Lower lobe of right lung (tissue), 2 donors: ENCODE measurements around the gene ANKRD63. TPM values are rescaled to one million over a fixed set of nuclear protein-coding genes. Genes with fewer than 3 reads are reported as not detected.

Source experiments
- ATAC-seq, 2 donors: fragments of 200-7000 bp; cut with Tn5 transposase; one replicate each; pipeline ENCODE4 v1.9.1; 2020 to 2022; ENCODE audit warnings: mild to moderate bottlenecking in 2 of 2, moderate library complexity in 2 of 2
- DNase-seq: peaks from one replicate; pipeline ENCODE4 v3.0.0-alpha.2; 2020
- H3K27ac ChIP-seq: fragments of 200-600 bp; one replicate; pipeline ENCODE4 v1.8.0; 2022
- H3K27me3 ChIP-seq: fragments of 200-600 bp; one replicate; pipeline ENCODE4 v1.8.0; 2022; ENCODE audit warnings: low read depth
- H3K36me3 ChIP-seq: fragments of 200-600 bp; one replicate; pipeline ENCODE4 v1.8.0; 2022; ENCODE audit warnings: mild to moderate bottlenecking
- H3K4me1 ChIP-seq: fragments of 200-600 bp; one replicate; pipeline ENCODE4 v1.8.0; 2022
- H3K4me3 ChIP-seq: fragments of 200-600 bp; one replicate; pipeline ENCODE4 v1.8.0; 2022; ENCODE audit warnings: mild to moderate bottlenecking
- H3K9me3 ChIP-seq: fragments of 200-600 bp; one replicate; pipeline ENCODE4 v1.8.0; 2022
- CTCF ChIP-seq: fragments of 200-600 bp; IDR thresholded peaks from one replicate; pipeline ENCODE4 v1.8.0; 2022; ENCODE audit warnings: antibody characterized with exemption, mild to moderate bottlenecking
- intact Hi-C: fragments of 100-400 bp; cut with DNase I; formaldehyde crosslinking; loops from one replicate; pipeline ENCODE4 v1.11.0; 2022
- total RNA-seq: library from RNA; stranded (reverse); fragmentation: NEBNext Ultra II Directional; extraction: Animal tissue kit (Norgen Biotek cat#: 25700); gene quantifications from one replicate; pipeline ENCODE4 v1.2.1, GENCODE V29; 2021
- donor health status: DM: no; HTN: yes; CAD: no; lungs with severe emphysema.

ANKRD63 gene
- total RNA-seq, 1 donor from 2014 or later: not detected

DNA sequence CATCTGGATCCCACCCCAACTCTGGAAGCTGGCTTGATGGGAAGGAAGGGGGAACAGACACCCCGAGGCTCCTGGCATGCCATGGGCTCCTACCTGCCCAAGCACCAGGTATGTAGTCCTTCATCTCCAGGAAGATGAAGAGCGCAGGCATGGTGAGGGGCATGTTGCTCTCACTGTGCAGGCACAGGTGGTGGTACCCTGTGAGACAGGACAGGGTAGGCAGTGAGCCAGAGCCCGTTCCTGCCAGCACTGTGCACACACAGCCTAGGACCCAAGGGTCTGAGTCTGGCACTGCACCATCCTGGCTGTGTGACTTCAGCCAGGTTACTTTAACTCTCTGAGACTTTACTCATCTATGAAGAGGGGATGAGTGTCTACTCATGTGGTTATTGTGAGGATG, 9.4 kb upstream of the ANKRD63 start:
- TF ChIP-seq CTCF: no peak
- H3K36me3 ChIP-seq: peaks cover 36% of the 10 kb centered on the region

DNA sequence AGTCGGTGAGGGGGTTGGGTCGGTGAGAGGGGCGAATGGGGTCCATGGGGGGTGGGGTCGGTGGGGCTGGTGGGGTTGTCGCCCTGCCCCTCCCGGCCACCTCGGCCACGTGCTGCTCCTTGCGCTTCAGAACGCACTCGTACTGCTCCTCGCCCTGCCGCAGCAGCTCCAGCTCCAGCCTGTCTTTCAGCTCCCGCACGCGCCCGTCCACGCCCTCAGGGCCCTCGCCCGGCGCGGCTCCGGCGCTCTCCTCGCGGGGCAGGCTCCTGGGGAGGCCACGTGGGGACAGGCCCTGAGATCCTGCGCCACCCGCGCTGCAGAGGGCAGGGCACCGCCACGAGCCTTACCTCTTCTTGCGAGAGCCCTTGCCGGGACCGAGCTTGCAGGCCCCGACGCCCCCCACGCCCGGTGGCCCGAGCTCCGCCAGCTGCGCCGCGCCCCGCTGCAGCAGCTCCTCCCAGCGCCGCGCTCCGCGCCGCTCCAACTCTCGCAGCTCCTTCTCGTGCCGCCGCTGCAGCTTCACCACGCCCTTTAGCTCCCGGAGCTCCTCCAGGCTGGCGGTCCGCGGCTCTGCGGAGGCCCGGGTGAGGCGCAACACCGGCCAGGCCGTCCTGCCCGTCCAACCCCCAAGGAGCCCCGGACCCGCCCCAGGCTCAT, 8.2 kb upstream of the ANKRD63 start:
- Histone ChIP-seq H3K27ac (no peak overlapping the region), H3K36me3 (peaks cover 36% of the 10 kb centered on the region), H3K27me3 (peaks cover 10% of the 10 kb centered on the region), H3K4me1 (peaks cover 15% of the 10 kb centered on the region), H3K9me3 (no peaks in the 10 kb centered on the region), H3K4me3 (peak overlapping the region; percentile 42)
- no peak for DNase-seq
- no peak for TF ChIP-seq CTCF
- intact Hi-C loops: no loop called here
- peak; percentile 79 to 85 for ATAC-seq

More for the DNA sequence above, 9.4 kb upstream of the ANKRD63 start:
- DNase-seq (no peak), ATAC-seq (no peak)
- Histone ChIP-seq H3K27me3 (peaks cover 10% of the 10 kb centered on the region), H3K27ac (no peak overlapping the region), H3K9me3 (no peaks in the 10 kb centered on the region), H3K4me3 (no peak overlapping the region), H3K4me1 (peaks cover 15% of the 10 kb centered on the region)
- intact Hi-C loops: no loop called here

GRCh38 chr15:40290545-40290917, 7.7 kb upstream of the ANKRD63 start:
- Histone ChIP-seq H3K4me1 (peaks cover 20% of the 10 kb centered on the region), H3K4me3 (no peak overlapping the region), H3K9me3 (no peaks in the 10 kb centered on the region), H3K27ac (no peak overlapping the region), H3K27me3 (peaks cover 10% of the 10 kb centered on the region), H3K36me3 (peaks cover 36% of the 10 kb centered on the region)
- TF ChIP-seq CTCF: no peak
- intact Hi-C loops: no loop called here
- DNase-seq (no peak), ATAC-seq (no peak)

GRCh38 chr15:40289140-40289775, 6.4 kb upstream of the ANKRD63 start:
- no peak overlapping the region for H3K27ac ChIP-seq
- TF ChIP-seq CTCF: no peak
- no peaks in the 10 kb centered on the region for H3K9me3 ChIP-seq
- H3K4me3 ChIP-seq: no peak overlapping the region
- intact Hi-C loops: no loop called here
- H3K4me1 ChIP-seq: peaks cover 23% of the 10 kb centered on the region
- DNase-seq (no peak), ATAC-seq (no peak)
- peaks cover 29% of the 10 kb centered on the region for H3K36me3 ChIP-seq
- H3K27me3 ChIP-seq: peaks cover 10% of the 10 kb centered on the region

DNA sequence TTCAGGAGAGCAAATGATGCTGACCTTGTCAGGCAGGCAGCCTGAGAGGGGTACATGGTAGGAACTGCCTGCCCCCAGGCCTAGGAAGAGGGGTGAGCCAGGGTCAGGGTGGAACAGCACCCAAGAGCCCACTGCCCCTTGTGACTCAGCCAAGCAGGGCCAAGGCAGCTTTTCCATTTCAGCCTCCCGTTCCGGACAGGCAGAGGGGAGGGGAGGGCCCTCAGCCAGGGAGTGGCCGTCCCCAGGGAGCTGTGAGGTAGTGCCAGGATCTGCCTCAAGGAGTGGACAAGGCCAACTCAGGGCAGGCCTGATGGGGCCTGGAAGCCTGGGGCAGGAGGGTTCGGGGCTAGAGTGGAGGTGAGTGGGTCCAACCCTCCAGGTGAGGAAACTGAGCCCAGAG, 5.1 kb upstream of the ANKRD63 start:
- ATAC-seq: no peak
- DNase-seq: no peak
- Histone ChIP-seq H3K36me3 (peaks cover 26% of the 10 kb centered on the region), H3K4me3 (no peak overlapping the region), H3K27ac (no peak overlapping the region), H3K9me3 (no peaks in the 10 kb centered on the region), H3K4me1 (peaks cover 30% of the 10 kb centered on the region), H3K27me3 (peaks cover 22% of the 10 kb centered on the region)
- intact Hi-C loops: no loop called here
- TF ChIP-seq CTCF: no peak
